Measurements from ENCODE around the gene PNPLA7.
"Not testable (repeated sequence)": the region's sequence is repeated elsewhere in the genome, so short reads cannot be mapped to it uniquely, and the experiment has no call there.

PNPLA7 gene

GRCh38 chr9:137575364-137575715 lies 25.1 kb upstream of the PNPLA7 start:
- DNase-seq, result no peak

- no peak for DNase-seq
Measured at GRCh38 chr9:137574192-137574591, 24.0 kb upstream of the PNPLA7 start.

- no peak for DNase-seq
Measured at GRCh38 chr9:137570566-137570965, 20.4 kb upstream of the PNPLA7 start.

- no peak for DNase-seq
Measured at GRCh38 chr9:137569609-137570203, 19.5 kb upstream of the PNPLA7 start.

- DNase-seq, result not testable (repeated sequence)
Measured at GRCh38 chr9:137568445-137568844, 18.2 kb upstream of the PNPLA7 start.

GRCh38 chr9:137564817-137565411 lies 14.7 kb upstream of the PNPLA7 start:
- no peak for DNase-seq

- DNase-seq, result no peak
Measured at GRCh38 chr9:137564134-137564533, 13.9 kb upstream of the PNPLA7 start.

GRCh38 chr9:137558127-137558526 lies 7.9 kb upstream of the PNPLA7 start:
- no peak for DNase-seq

GRCh38 chr9:137556069-137556838 lies 6.1 kb upstream of the PNPLA7 start:
- no peak for DNase-seq

GRCh38 chr9:137555179-137555578 lies 5.0 kb upstream of the PNPLA7 start:
- DNase-seq, result no peak

- DNase-seq, result no peak
Measured at GRCh38 chr9:137554349-137554748, 4.1 kb upstream of the PNPLA7 start.

- DNase-seq, result not testable (repeated sequence)
Measured at GRCh38 chr9:137553654-137554053, 3.5 kb upstream of the PNPLA7 start.

- no peak for DNase-seq
Measured at GRCh38 chr9:137552022-137552768, 2.0 kb upstream of the PNPLA7 start.

- peak; percentile 88 for DNase-seq
Measured at GRCh38 chr9:137551264-137552021, 1.2 kb upstream of the PNPLA7 start, which contains the start of gene MRPL41. Gene MRPL41, plus strand, starts transcription at chr9:137551879. Its CDS starts 203 bp downstream, at chr9:137552082.

GRCh38 chr9:137550958-137551263 lies 709 bp upstream of the PNPLA7 start:
- not testable (repeated sequence) for DNase-seq

GRCh38 chr9:137547687-137548543 lies 2.3 kb downstream of the PNPLA7 start:
- no peak for DNase-seq

- no peak for DNase-seq
Measured at GRCh38 chr9:137545123-137545522, 5.1 kb downstream of the PNPLA7 start.

- DNase-seq, result no peak
Measured at GRCh38 chr9:137544176-137544760, 5.9 kb downstream of the PNPLA7 start.

GRCh38 chr9:137543237-137543963 lies 6.8 kb downstream of the PNPLA7 start:
- no peak for DNase-seq

- DNase-seq, result no peak
Measured at GRCh38 chr9:137542486-137542885, 7.7 kb downstream of the PNPLA7 start.

GRCh38 chr9:137540536-137540935 lies 9.7 kb downstream of the PNPLA7 start:
- no peak for DNase-seq

Measured in T-helper 9 cell (primary cell).